Activated T-cell treated with anti-CD3 and anti-CD28 coated beads, Interleukin-2, amount 50 U/mL, for 48 hours (primary cell): ENCODE data around the gene GNLY.

Experiments used
- DNase-seq, 2 experiments: peaks; one replicate each; pipeline ENCODE4 v3.0.0-alpha.2; 2020

Gene GNLY

GRCh38 chr2:85730686-85731230 lies 36.6 kb downstream of the GNLY start:
- DNase-seq = no peak

GRCh38 chr2:85731606-85732005 lies 37.4 kb downstream of the GNLY start:
- no peak for DNase-seq

- no peak for DNase-seq
These were observed 38.4 kb downstream of the GNLY start for GRCh38 chr2:85732467-85733120.

GRCh38 chr2:85733121-85733960 lies 39.2 kb downstream of the GNLY start:
- no peak for DNase-seq

- DNase-seq = no peak
These were observed 39.9 kb downstream of the GNLY start for GRCh38 chr2:85734015-85734414.

- no peak for DNase-seq
These were observed 40.9 kb downstream of the GNLY start for GRCh38 chr2:85734942-85735608.

- DNase-seq = no peak
These were observed 41.5 kb downstream of the GNLY start for GRCh38 chr2:85735691-85736090.

GRCh38 chr2:85736456-85737355 lies 42.5 kb downstream of the GNLY start:
- DNase-seq = no peak

- DNase-seq = no peak
These were observed 43.3 kb downstream of the GNLY start for GRCh38 chr2:85737481-85737880.

- no peak for DNase-seq
These were observed 43.8 kb downstream of the GNLY start for GRCh38 chr2:85737961-85738360.

- DNase-seq = no peak
These were observed 46.0 kb downstream of the GNLY start for GRCh38 chr2:85740193-85740592.

GRCh38 chr2:85741211-85741832 lies 47.2 kb downstream of the GNLY start:
- no peak for DNase-seq

GRCh38 chr2:85741833-85742455 lies 47.8 kb downstream of the GNLY start:
- DNase-seq = no peak

GRCh38 chr2:85743304-85743978 lies 49.3 kb downstream of the GNLY start:
- no peak for DNase-seq

GRCh38 chr2:85744055-85744454 lies 49.9 kb downstream of the GNLY start:
- no peak for DNase-seq

GRCh38 chr2:85744741-85745601 lies 50.8 kb downstream of the GNLY start:
- no peak for DNase-seq

GRCh38 chr2:85745619-85746018 lies 51.5 kb downstream of the GNLY start:
- DNase-seq = no peak

- no peak for DNase-seq
These were observed 52.3 kb downstream of the GNLY start for GRCh38 chr2:85746321-85747004.

- no peak for DNase-seq
These were observed 53.3 kb downstream of the GNLY start for GRCh38 chr2:85747441-85747840.
